IPS DF 6.9 (cell line): ENCODE results near the gene CHMP2A.
A peak's percentile ranks its signal among the peaks of the same experiment; 100 is the strongest.
"Not testable (repeated sequence)": the region's sequence is repeated elsewhere in the genome, so short reads cannot be mapped to it uniquely, and the experiment has no call there.

Experiments
- DNase-seq: peaks from one replicate; pipeline ENCODE4 v3.0.0-alpha.2; 2013; ENCODE audit warnings: low read depth, low spot score
- H3K27ac ChIP-seq: one replicate; pipeline ENCODE4 v1.5.1; 2013; ENCODE audit warnings: low read length, control low read depth
- H3K27me3 ChIP-seq: 2 replicates; pipeline ENCODE4 v1.6.1; 2013; ENCODE audit warnings: mild to moderate bottlenecking, low read length; ENCODE audit not compliant: control insufficient read depth, insufficient read depth
- H3K36me3 ChIP-seq: 2 replicates; pipeline ENCODE4 v1.6.1; 2013; ENCODE audit warnings: low read length; ENCODE audit not compliant: control insufficient read depth, insufficient read depth
- H3K4me1 ChIP-seq: 2 replicates; pipeline ENCODE4 v1.6.1; 2013; ENCODE audit warnings: low read length; ENCODE audit not compliant: control insufficient read depth, insufficient read depth
- H3K4me3 ChIP-seq: 2 replicates; pipeline ENCODE4 v1.5.1; 2013; ENCODE audit warnings: mild to moderate bottlenecking, low read length
- H3K9me3 ChIP-seq: 2 replicates; pipeline ENCODE4 v1.6.1; 2013; ENCODE audit warnings: low read length, inconsistent platforms; ENCODE audit not compliant: control insufficient read depth, insufficient read depth
- WGBS: extraction: QIAGEN DNeasy Blood & Tissue Kit; methylation state at CpG from one replicate; pipeline ENCODE4 v1.1.7; 2013; ENCODE audit warnings: mixed read lengths, missing lambda C conversion rate; ENCODE audit not compliant: insufficient read length, insufficient coverage; 5-methylcytosine and 5-hydroxymethylcytosine counted together

Gene CHMP2A

GRCh38 chr19:58577581-58577980 lies 22.7 kb upstream of the CHMP2A start:
- not testable (repeated sequence) for DNase-seq, H3K4me3 ChIP-seq, H3K4me1 ChIP-seq, H3K27ac ChIP-seq, H3K36me3 ChIP-seq, H3K9me3 ChIP-seq, H3K27me3 ChIP-seq
- WGBS: no CpG with 5 or more reads among the region's 2 CpGs

- H3K36me3 ChIP-seq: peaks cover 9% of the 10 kb centered on the region
- no peak overlapping the region for H3K27ac ChIP-seq
- DNase-seq: peak; percentile 70
Observed at GRCh38 chr19:58575183-58576041, 20.5 kb upstream of the CHMP2A start.

GRCh38 chr19:58573658-58574164 lies 18.8 kb upstream of the CHMP2A start:
- Histone ChIP-seq H3K27ac (no peak overlapping the region), H3K27me3 (no peaks in the 10 kb centered on the region), H3K4me1 (no peaks in the 10 kb centered on the region), H3K9me3 (no peaks in the 10 kb centered on the region), H3K36me3 (peaks cover 9% of the 10 kb centered on the region), H3K4me3 (peak overlapping the region; percentile 2; the same call in 1 of the 2 replicates)
- DNase-seq: no peak
- WGBS: no CpG with 5 or more reads among the region's 20 CpGs

More at GRCh38 chr19:58575183-58576041, 20.5 kb upstream of the CHMP2A start:
- Histone ChIP-seq H3K9me3 (no peaks in the 10 kb centered on the region), H3K4me1 (no peaks in the 10 kb centered on the region), H3K27me3 (no peaks in the 10 kb centered on the region), H3K4me3 (peak overlapping the region; percentile 78)
- no CpG with 5 or more reads among the region's 66 CpGs for WGBS

GRCh38 chr19:58572818-58573657 lies 18.1 kb upstream of the CHMP2A start, which contains the start of gene MZF1:
MZF1 (minus strand) TSS chr19:58573335; CDS start chr19:58571389, 1,946 bp downstream.
- WGBS: no CpG with 5 or more reads among the region's 75 CpGs
- Histone ChIP-seq H3K4me3 (peak within 1 kb of the TSS; percentile 64; the same call in 1 of the 2 replicates), H3K27me3 (no peaks in the 10 kb centered on the region), H3K36me3 (peaks cover 9% of the 10 kb centered on the region), H3K4me1 (no peaks in the 10 kb centered on the region), H3K27ac (no peak within 1 kb of the TSS), H3K9me3 (no peaks in the 10 kb centered on the region)
- peak; percentile 99 for DNase-seq

GRCh38 chr19:58572026-58572817 lies 17.3 kb upstream of the CHMP2A start:
- DNase-seq: no peak
- Histone ChIP-seq H3K4me3 (peak overlapping the region; percentile 4; the same call in 1 of the 2 replicates), H3K9me3 (no peaks in the 10 kb centered on the region), H3K4me1 (no peaks in the 10 kb centered on the region), H3K27me3 (no peaks in the 10 kb centered on the region), H3K27ac (no peak overlapping the region), H3K36me3 (peaks cover 9% of the 10 kb centered on the region)
- no CpG with 5 or more reads among the region's 24 CpGs for WGBS

- no peak overlapping the region for H3K27ac ChIP-seq
- no peaks in the 10 kb centered on the region for H3K27me3 ChIP-seq
- no peak overlapping the region for H3K4me3 ChIP-seq
- no peak for DNase-seq
- H3K4me1 ChIP-seq: no peaks in the 10 kb centered on the region
- no CpG with 5 or more reads among the region's 8 CpGs for WGBS
- no peaks in the 10 kb centered on the region for H3K9me3 ChIP-seq
- H3K36me3 ChIP-seq: peaks cover 9% of the 10 kb centered on the region
Observed at GRCh38 chr19:58571575-58571947, 16.7 kb upstream of the CHMP2A start.

- no peaks in the 10 kb centered on the region for H3K4me1 ChIP-seq
- no peaks in the 10 kb centered on the region for H3K27me3 ChIP-seq
- H3K27ac ChIP-seq: no peak overlapping the region
- H3K9me3 ChIP-seq: no peaks in the 10 kb centered on the region
- no peak overlapping the region for H3K4me3 ChIP-seq
- no peak for DNase-seq
- H3K36me3 ChIP-seq: peaks cover 9% of the 10 kb centered on the region
- no CpG with 5 or more reads among the region's 25 CpGs for WGBS
Observed at GRCh38 chr19:58570770-58571574, 16.1 kb upstream of the CHMP2A start.

GRCh38 chr19:58569943-58570670 lies 15.2 kb upstream of the CHMP2A start:
- H3K4me3 ChIP-seq: no peak overlapping the region
- no peaks in the 10 kb centered on the region for H3K4me1 ChIP-seq
- H3K27me3 ChIP-seq: no peaks in the 10 kb centered on the region
- DNase-seq: no peak
- peaks cover 9% of the 10 kb centered on the region for H3K36me3 ChIP-seq
- H3K9me3 ChIP-seq: no peaks in the 10 kb centered on the region
- no CpG with 5 or more reads among the region's 8 CpGs for WGBS
- H3K27ac ChIP-seq: no peak overlapping the region
